Transverse colon (tissue), 4 donors: ENCODE results near the gene TARDBP.

Experiments used
- CTCF ChIP-seq, 5 experiments: fragments of 200-600 bp in 3 of 5; fragments of 450-650 bp in 2 of 5; sonication (generic) in 3 of 5; IDR thresholded peaks; 1 replicate in 2 of 5; 2 replicates in 3 of 5; pipeline ENCODE4 v1.5.1; 2016 to 2017; ENCODE audit warnings: antibody characterized with exemption in 5 of 5, inconsistent platforms in 3 of 5, mild to moderate bottlenecking in 2 of 5, moderate library complexity in 1 of 5
- EP300 ChIP-seq: sonication (generic); formaldehyde crosslinking; IDR thresholded peaks from one replicate; pipeline ENCODE4 v1.6.1; 2017; ENCODE audit warnings: antibody characterized with exemption, low read depth
- POLR2A ChIP-seq: fragments of 450-650 bp; IDR thresholded peaks from one replicate; pipeline ENCODE4 v1.6.1; 2016; ENCODE audit warnings: antibody characterized with exemption, mild to moderate bottlenecking, moderate library complexity
- POLR2AphosphoS5 ChIP-seq, 3 donors: sonication (generic); formaldehyde crosslinking; IDR thresholded peaks; one replicate each; pipeline ENCODE4 v1.6.1; 2016; ENCODE audit warnings: antibody characterized with exemption in 3 of 3

DNA sequence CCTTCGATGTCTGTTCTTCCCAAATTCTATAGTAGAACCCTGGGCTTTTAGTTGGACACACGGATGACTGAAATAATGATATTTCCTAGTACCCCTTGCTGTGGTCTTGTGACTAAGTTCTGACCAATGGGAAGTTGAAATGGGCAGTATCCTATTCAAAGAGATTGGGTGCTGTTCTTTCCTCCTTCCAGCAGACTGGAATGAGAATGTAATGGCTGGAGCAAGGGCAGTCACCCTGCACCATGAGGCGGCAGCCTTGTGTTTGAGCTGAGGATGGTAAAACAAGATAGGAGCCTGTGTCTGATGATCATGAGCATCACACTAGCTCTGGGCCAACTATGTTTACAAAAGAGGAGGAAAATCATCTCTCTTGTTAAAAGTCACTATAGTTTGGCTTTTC is 52.5 kb downstream of the TARDBP start:
- TF ChIP-seq POLR2A = no peak
- no peak for TF ChIP-seq CTCF (IDR thresholded peaks at IDR 0.05)
- no peak for TF ChIP-seq EP300
- TF ChIP-seq POLR2AphosphoS5 (IDR thresholded peaks at IDR 0.05) = no peak
